GM23248 (cell line): ENCODE measurements around the gene SLC29A3. TPM values are rescaled to one million over a fixed set of nuclear protein-coding genes. Genes with fewer than 3 reads are reported as not detected.

Source experiments
- DNase-seq: peaks from one replicate; pipeline ENCODE4 v3.0.0-alpha.2; 2015
- H2AFZ ChIP-seq: fragments of 200-600 bp; sonication (generic); 2 replicates; pipeline ENCODE4 v1.6.1; 2016; ENCODE audit warnings: antibody characterized with exemption
- H3F3A ChIP-seq: fragments of 200-600 bp; sonication (generic); 2 replicates; pipeline ENCODE4 v1.6.1; 2016; ENCODE audit warnings: mild to moderate bottlenecking, antibody characterized with exemption, mixed run types; ENCODE audit not compliant: insufficient read depth
- H3K27ac ChIP-seq: fragments of 200-600 bp; sonication (generic); 2 replicates; pipeline ENCODE4 v1.5.1; 2016; ENCODE audit warnings: mild to moderate bottlenecking
- H3K27me3 ChIP-seq: fragments of 200-600 bp; sonication (generic); replicated peaks from 2 replicates; pipeline ENCODE4 v1.6.1; 2016; ENCODE audit warnings: mild to moderate bottlenecking; ENCODE audit not compliant: insufficient read depth
- H3K36me3 ChIP-seq: fragments of 200-600 bp; sonication (generic); 2 replicates; pipeline ENCODE4 v1.6.1; 2016; ENCODE audit warnings: low read depth, mild to moderate bottlenecking
- H3K4me1 ChIP-seq: fragments of 200-600 bp; sonication (generic); 2 replicates; pipeline ENCODE4 v1.6.1; 2016; ENCODE audit warnings: mild to moderate bottlenecking; ENCODE audit not compliant: insufficient read depth
- H3K4me2 ChIP-seq: fragments of 200-600 bp; sonication (generic); one replicate; pipeline ENCODE4 v1.6.1; 2016; ENCODE audit warnings: mild to moderate bottlenecking; ENCODE audit not compliant: unreplicated experiment
- H3K4me3 ChIP-seq: fragments of 200-600 bp; sonication (generic); 2 replicates; pipeline ENCODE4 v1.5.1; 2016; ENCODE audit warnings: mild to moderate bottlenecking
- H3K79me2 ChIP-seq: fragments of 200-600 bp; sonication (generic); 2 replicates; pipeline ENCODE4 v1.6.1; 2016; ENCODE audit warnings: mild to moderate bottlenecking; ENCODE audit not compliant: insufficient read depth
- H3K9ac ChIP-seq: fragments of 200-600 bp; sonication (generic); 2 replicates; pipeline ENCODE4 v1.6.1; 2016; ENCODE audit warnings: mild to moderate bottlenecking
- H3K9me2 ChIP-seq: fragments of 200-600 bp; sonication (generic); 2 replicates; pipeline ENCODE4 v1.6.1; 2016; ENCODE audit warnings: mixed run types, mild to moderate bottlenecking, moderate library complexity; ENCODE audit not compliant: insufficient read depth
- H3K9me3 ChIP-seq: fragments of 200-600 bp; sonication (generic); one replicate; pipeline ENCODE4 v1.6.1; 2017; ENCODE audit warnings: low read depth
- H4K20me1 ChIP-seq: fragments of 200-600 bp; sonication (generic); 2 replicates; pipeline ENCODE4 v1.6.0; 2016; ENCODE audit not compliant: insufficient read depth
- EZH2 ChIP-seq: fragments of 200-600 bp; sonication (generic); IDR thresholded peaks from 2 replicates; pipeline ENCODE4 v1.6.1; 2018; ENCODE audit warnings: antibody characterized with exemption, mild to moderate bottlenecking; ENCODE audit not compliant: insufficient read depth, poor library complexity, severe bottlenecking
- EZH2phosphoT487 ChIP-seq: fragments of 200-600 bp; sonication (generic); IDR thresholded peaks from 2 replicates; pipeline ENCODE4 v1.6.1; 2018; ENCODE audit warnings: antibody characterized with exemption, moderate library complexity, mild to moderate bottlenecking, low read depth; ENCODE audit not compliant: insufficient read depth
- WGBS, 2 experiments: methylation state at CpG; one replicate each; pipeline ENCODE4 v1.1.6; 2015 to 2017; ENCODE audit warnings: low lambda C conversion rate in 2 of 2, low coverage in 1 of 2; ENCODE audit errors: missing lambda C conversion rate in 2 of 2; 5-methylcytosine and 5-hydroxymethylcytosine counted together
- in situ Hi-C: fragments of 300-500 bp; cut with MboI; formaldehyde crosslinking; loops from 2 replicates; pipeline ENCODE4 v1.15.0; 2020
- polyA plus RNA-seq: library from polyadenylated mRNA; unstranded; fragments of >200 nt; fragmentation: Nextera tagmentation; extraction: Ambion mirVana; gene quantifications from 2 replicates; pipeline ENCODE4 v1.2.1, GENCODE V29; 2016
- total RNA-seq: library from RNA; depleted of rRNA; stranded (reverse); fragments of >200 nt; shearing (Covaris generic); gene quantifications from 2 replicates; pipeline ENCODE4 v1.2.3, GENCODE V29; 2014

SLC29A3 gene
- total and polyA plus RNA-seq, 2 experiments from 2014 or later = 1.9 to 7.3 TPM

DNA sequence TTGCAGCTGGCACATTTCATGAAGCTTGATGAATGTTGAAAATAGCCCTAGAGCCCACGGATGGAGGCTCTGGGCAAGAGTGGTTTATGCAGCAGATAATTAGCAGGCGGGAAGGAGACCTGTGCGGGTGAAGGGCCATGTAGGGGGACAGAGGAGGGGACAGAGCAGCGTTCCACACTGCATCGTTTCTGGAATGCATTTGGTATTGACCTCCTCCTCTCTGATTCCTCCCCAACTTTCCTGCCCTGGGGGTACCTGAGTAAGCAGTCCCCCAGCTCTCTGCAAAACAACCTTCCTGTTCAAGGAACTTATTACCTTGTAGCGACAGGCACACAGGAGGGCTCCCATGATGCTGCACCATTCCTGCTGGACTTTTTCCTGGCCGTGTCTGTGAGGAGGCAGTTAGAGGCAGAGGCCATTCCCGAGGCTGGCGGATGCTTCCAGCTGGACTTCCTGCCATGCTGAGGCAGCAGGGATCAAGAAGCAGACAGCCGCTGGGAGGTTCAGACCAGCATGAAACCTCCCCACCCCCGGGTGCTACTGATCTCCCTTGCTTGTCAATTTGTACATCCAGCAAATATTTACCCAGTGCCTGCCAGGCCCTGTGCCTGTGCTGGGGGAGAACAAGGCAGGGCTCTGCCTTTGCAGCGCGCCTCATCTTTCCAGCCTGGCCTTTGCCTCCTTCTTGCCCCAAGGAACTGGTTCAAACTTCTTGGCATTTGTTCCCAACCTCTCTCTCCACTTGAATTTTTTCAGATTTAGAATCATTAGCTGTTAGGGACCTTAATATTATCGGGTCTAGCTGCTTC, 28.7 kb downstream of the SLC29A3 start:
- TF ChIP-seq EZH2phosphoT487 (no peak), EZH2 (no peak)
- H2AFZ ChIP-seq = no peak overlapping the region
- 0 out of 2 replicates have a peak, but pooled peaks cover 7% of the 10 kb centered on the region for H3F3A ChIP-seq
- in situ Hi-C loops = no loop called here
- H3K79me2 ChIP-seq = no peaks in the 10 kb centered on the region
- no peaks in the 10 kb centered on the region for H3K27me3 ChIP-seq
- 73 to 77% methylated on average over 14 of the region's 14 CpGs for WGBS, 2 experiments
- H3K27ac ChIP-seq = no peak overlapping the region
- DNase-seq = no peak
- H3K9ac ChIP-seq = no peak overlapping the region
- H3K36me3 ChIP-seq = no peaks in the 10 kb centered on the region
- no peaks in the 10 kb centered on the region for H3K9me3 ChIP-seq
- no peak overlapping the region for H3K4me2 ChIP-seq
- no peak overlapping the region for H3K4me3 ChIP-seq
- H4K20me1 ChIP-seq = no peaks in the 10 kb centered on the region
- peaks cover 6% of the 10 kb centered on the region; the same call in 1 of the 2 replicates for H3K4me1 ChIP-seq
- no peaks in the 10 kb centered on the region for H3K9me2 ChIP-seq

DNA sequence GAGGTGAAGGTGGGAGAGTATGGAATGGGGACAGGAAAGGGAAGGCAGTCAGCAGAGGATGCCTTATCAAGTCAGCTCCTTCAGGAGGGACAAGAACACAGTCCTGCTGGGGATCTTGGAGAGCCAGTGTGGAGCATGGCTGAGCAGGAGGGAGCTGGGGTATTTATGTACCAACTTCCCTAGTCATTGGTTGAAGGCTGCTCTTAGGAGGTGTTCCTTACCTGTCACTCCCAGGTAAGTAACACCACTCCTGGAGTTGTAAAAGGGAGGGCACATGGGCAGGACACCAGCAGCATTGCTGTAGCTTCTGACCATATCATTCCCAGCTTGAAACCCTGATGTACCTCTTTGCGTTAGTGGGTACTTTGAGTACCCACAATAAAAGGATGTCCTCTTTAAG, 29.8 kb downstream of the SLC29A3 start:
- 100% methylated on average over 1 of the region's 1 CpG for WGBS, 2 experiments
- TF ChIP-seq EZH2 = no peak
- TF ChIP-seq EZH2phosphoT487 = no peak
- Histone ChIP-seq H3K27me3 (no peaks in the 10 kb centered on the region), H3K4me1 (no peaks in the 10 kb centered on the region), H3K4me3 (no peak overlapping the region), H4K20me1 (no peaks in the 10 kb centered on the region), H3K9ac (no peak overlapping the region), H3K9me3 (no peaks in the 10 kb centered on the region), H3K79me2 (no peaks in the 10 kb centered on the region), H3K36me3 (no peaks in the 10 kb centered on the region), H3K27ac (no peak overlapping the region), H3K4me2 (no peak overlapping the region), H3F3A (no peaks in the 10 kb centered on the region), H2AFZ (no peak overlapping the region), H3K9me2 (no peaks in the 10 kb centered on the region)
- DNase-seq = no peak
- in situ Hi-C loops = no loop called here

DNA sequence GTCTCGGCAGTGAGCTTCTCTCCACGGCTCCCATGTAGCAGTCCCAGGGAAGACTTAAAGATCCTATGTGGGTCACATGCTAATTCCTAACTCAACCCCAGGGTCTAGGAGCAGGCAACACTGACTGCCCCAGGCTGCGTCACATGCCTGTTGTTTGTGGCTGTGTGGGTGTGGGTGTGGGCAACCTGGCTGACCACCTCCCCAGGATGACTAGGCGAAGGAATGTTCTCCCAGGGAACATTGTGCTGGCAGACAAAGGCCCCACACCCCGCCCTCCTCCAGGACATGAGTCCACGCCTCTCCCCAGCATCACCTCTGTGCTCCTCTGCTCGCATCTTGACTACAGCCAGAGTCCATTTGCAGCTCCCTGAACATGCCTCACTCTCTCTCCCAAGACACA, 30.3 kb downstream of the SLC29A3 start:
- Histone ChIP-seq H3F3A (no peaks in the 10 kb centered on the region), H3K9ac (no peak overlapping the region), H3K36me3 (no peaks in the 10 kb centered on the region), H3K9me2 (no peaks in the 10 kb centered on the region), H3K79me2 (no peaks in the 10 kb centered on the region), H4K20me1 (no peaks in the 10 kb centered on the region), H3K27ac (no peak overlapping the region), H3K4me3 (no peak overlapping the region), H3K9me3 (no peaks in the 10 kb centered on the region), H3K27me3 (no peaks in the 10 kb centered on the region), H3K4me2 (no peak overlapping the region), H3K4me1 (no peaks in the 10 kb centered on the region), H2AFZ (no peak overlapping the region)
- WGBS, 2 experiments = 92 to 96% methylated on average over 6 to 7 of the region's 7 CpGs
- no peak for TF ChIP-seq EZH2
- TF ChIP-seq EZH2phosphoT487 = no peak
- peak; percentile 22 for DNase-seq
- in situ Hi-C loops = no loop called here

DNA sequence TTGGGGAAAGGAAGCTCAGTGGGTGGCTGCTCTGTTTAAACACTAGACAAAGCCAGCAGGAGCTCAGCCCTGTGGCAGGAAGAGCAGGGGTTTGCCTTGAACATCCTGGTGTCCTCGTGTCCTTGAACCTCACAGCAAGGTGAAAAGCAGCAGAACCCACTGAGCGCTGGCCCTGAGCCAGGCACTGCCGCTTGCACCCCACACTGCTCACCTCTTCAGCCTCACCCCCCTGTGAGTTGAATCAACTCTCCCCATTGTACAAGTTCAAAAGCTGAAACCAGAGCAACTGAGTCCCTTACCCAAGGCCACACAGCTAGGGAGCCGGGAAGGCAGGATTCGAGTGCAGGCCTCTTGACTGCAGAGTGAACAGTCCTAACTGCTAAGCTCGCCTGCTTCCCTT, 32.0 kb downstream of the SLC29A3 start:
- TF ChIP-seq EZH2 = no peak
- TF ChIP-seq EZH2phosphoT487 = no peak
- no peak overlapping the region for H3K4me2 ChIP-seq
- H4K20me1 ChIP-seq = no peaks in the 10 kb centered on the region
- H3K4me3 ChIP-seq = no peak overlapping the region
- H3K79me2 ChIP-seq = no peaks in the 10 kb centered on the region
- H3K9ac ChIP-seq = no peak overlapping the region
- H3K27me3 ChIP-seq = no peaks in the 10 kb centered on the region
- H3F3A ChIP-seq = no peaks in the 10 kb centered on the region
- no peaks in the 10 kb centered on the region for H3K4me1 ChIP-seq
- in situ Hi-C loops = no loop called here
- no peaks in the 10 kb centered on the region for H3K9me2 ChIP-seq
- H3K9me3 ChIP-seq = no peaks in the 10 kb centered on the region
- no peak overlapping the region for H3K27ac ChIP-seq
- no peaks in the 10 kb centered on the region for H3K36me3 ChIP-seq
- H2AFZ ChIP-seq = no peak overlapping the region
- DNase-seq = no peak
- WGBS, 2 experiments = 78 to 83% methylated on average over 6 of the region's 6 CpGs
